GM23248 (cell line): ENCODE measurements around the gene GORASP1. TPM values are rescaled to one million over a fixed set of nuclear protein-coding genes. Genes with fewer than 3 reads are reported as not detected.

Source experiments
- DNase-seq: peaks from one replicate; pipeline ENCODE4 v3.0.0-alpha.2; 2015
- H2AFZ ChIP-seq: fragments of 200-600 bp; sonication (generic); 2 replicates; pipeline ENCODE4 v1.6.1; 2016; ENCODE audit warnings: antibody characterized with exemption
- H3F3A ChIP-seq: fragments of 200-600 bp; sonication (generic); 2 replicates; pipeline ENCODE4 v1.6.1; 2016; ENCODE audit warnings: mild to moderate bottlenecking, antibody characterized with exemption, mixed run types; ENCODE audit not compliant: insufficient read depth
- H3K27ac ChIP-seq: fragments of 200-600 bp; sonication (generic); 2 replicates; pipeline ENCODE4 v1.5.1; 2016; ENCODE audit warnings: mild to moderate bottlenecking
- H3K27me3 ChIP-seq: fragments of 200-600 bp; sonication (generic); replicated peaks from 2 replicates; pipeline ENCODE4 v1.6.1; 2016; ENCODE audit warnings: mild to moderate bottlenecking; ENCODE audit not compliant: insufficient read depth
- H3K36me3 ChIP-seq: fragments of 200-600 bp; sonication (generic); 2 replicates; pipeline ENCODE4 v1.6.1; 2016; ENCODE audit warnings: low read depth, mild to moderate bottlenecking
- H3K4me1 ChIP-seq: fragments of 200-600 bp; sonication (generic); 2 replicates; pipeline ENCODE4 v1.6.1; 2016; ENCODE audit warnings: mild to moderate bottlenecking; ENCODE audit not compliant: insufficient read depth
- H3K4me2 ChIP-seq: fragments of 200-600 bp; sonication (generic); one replicate; pipeline ENCODE4 v1.6.1; 2016; ENCODE audit warnings: mild to moderate bottlenecking; ENCODE audit not compliant: unreplicated experiment
- H3K4me3 ChIP-seq: fragments of 200-600 bp; sonication (generic); 2 replicates; pipeline ENCODE4 v1.5.1; 2016; ENCODE audit warnings: mild to moderate bottlenecking
- H3K79me2 ChIP-seq: fragments of 200-600 bp; sonication (generic); 2 replicates; pipeline ENCODE4 v1.6.1; 2016; ENCODE audit warnings: mild to moderate bottlenecking; ENCODE audit not compliant: insufficient read depth
- H3K9ac ChIP-seq: fragments of 200-600 bp; sonication (generic); 2 replicates; pipeline ENCODE4 v1.6.1; 2016; ENCODE audit warnings: mild to moderate bottlenecking
- H3K9me2 ChIP-seq: fragments of 200-600 bp; sonication (generic); 2 replicates; pipeline ENCODE4 v1.6.1; 2016; ENCODE audit warnings: mixed run types, mild to moderate bottlenecking, moderate library complexity; ENCODE audit not compliant: insufficient read depth
- H3K9me3 ChIP-seq: fragments of 200-600 bp; sonication (generic); one replicate; pipeline ENCODE4 v1.6.1; 2017; ENCODE audit warnings: low read depth
- H4K20me1 ChIP-seq: fragments of 200-600 bp; sonication (generic); 2 replicates; pipeline ENCODE4 v1.6.0; 2016; ENCODE audit not compliant: insufficient read depth
- EZH2 ChIP-seq: fragments of 200-600 bp; sonication (generic); IDR thresholded peaks from 2 replicates; pipeline ENCODE4 v1.6.1; 2018; ENCODE audit warnings: antibody characterized with exemption, mild to moderate bottlenecking; ENCODE audit not compliant: insufficient read depth, poor library complexity, severe bottlenecking
- EZH2phosphoT487 ChIP-seq: fragments of 200-600 bp; sonication (generic); IDR thresholded peaks from 2 replicates; pipeline ENCODE4 v1.6.1; 2018; ENCODE audit warnings: antibody characterized with exemption, moderate library complexity, mild to moderate bottlenecking, low read depth; ENCODE audit not compliant: insufficient read depth
- WGBS, 2 experiments: methylation state at CpG; one replicate each; pipeline ENCODE4 v1.1.6; 2015 to 2017; ENCODE audit warnings: low lambda C conversion rate in 2 of 2, low coverage in 1 of 2; ENCODE audit errors: missing lambda C conversion rate in 2 of 2; 5-methylcytosine and 5-hydroxymethylcytosine counted together
- in situ Hi-C: fragments of 300-500 bp; cut with MboI; formaldehyde crosslinking; loops from 2 replicates; pipeline ENCODE4 v1.15.0; 2020
- polyA plus RNA-seq: library from polyadenylated mRNA; unstranded; fragments of >200 nt; fragmentation: Nextera tagmentation; extraction: Ambion mirVana; gene quantifications from 2 replicates; pipeline ENCODE4 v1.2.1, GENCODE V29; 2016
- total RNA-seq: library from RNA; depleted of rRNA; stranded (reverse); fragments of >200 nt; shearing (Covaris generic); gene quantifications from 2 replicates; pipeline ENCODE4 v1.2.3, GENCODE V29; 2014

The GORASP1 gene
- total and polyA plus RNA-seq, 2 experiments from 2014 or later: 33.1 to 63.8 TPM

DNA sequence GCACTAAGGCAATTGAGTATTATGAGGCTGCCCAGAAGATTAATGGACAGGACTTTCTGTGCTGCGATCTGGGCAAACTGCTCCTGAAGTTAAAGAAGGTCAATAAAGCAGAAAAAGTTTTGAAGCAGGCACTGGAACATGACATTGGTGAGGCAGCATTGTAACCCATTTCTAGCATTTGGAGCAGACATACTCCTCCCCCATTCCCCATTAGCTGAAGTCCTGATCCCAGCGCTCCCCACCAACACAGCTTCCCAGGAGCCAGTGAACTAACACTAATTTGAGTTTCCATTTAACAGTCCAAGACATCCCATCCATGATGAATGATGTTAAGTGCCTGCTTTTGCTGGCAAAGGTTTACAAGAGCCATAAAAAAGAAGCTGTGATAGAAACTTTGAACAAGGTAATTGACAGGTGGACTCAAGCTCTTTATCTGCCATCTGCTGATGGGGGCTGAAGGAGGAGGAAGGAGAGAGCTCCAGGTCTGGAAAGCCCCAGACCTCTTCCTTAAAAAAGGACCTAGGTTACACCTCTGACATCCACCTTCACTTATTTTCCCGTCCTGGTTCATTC is 23.4 kb upstream of the GORASP1 start:
- in situ Hi-C loops: no loop called here
- Histone ChIP-seq H3K27me3 (no peaks in the 10 kb centered on the region), H3K27ac (no peak overlapping the region), H2AFZ (no peak overlapping the region), H3K9me2 (no peaks in the 10 kb centered on the region), H3K9me3 (no peaks in the 10 kb centered on the region), H3F3A (0 out of 2 replicates have a peak, but pooled peaks cover 4% of the 10 kb centered on the region), H4K20me1 (no peaks in the 10 kb centered on the region), H3K79me2 (no peaks in the 10 kb centered on the region), H3K9ac (no peak overlapping the region), H3K4me2 (no peak overlapping the region), H3K4me1 (peaks cover 4% of the 10 kb centered on the region), H3K4me3 (no peak overlapping the region), H3K36me3 (no peaks in the 10 kb centered on the region)
- 90 to 96% methylated on average over 3 of the region's 3 CpGs for WGBS, 2 experiments
- TF ChIP-seq EZH2phosphoT487 (no peak), EZH2 (no peak)
- no peak for DNase-seq

DNA sequence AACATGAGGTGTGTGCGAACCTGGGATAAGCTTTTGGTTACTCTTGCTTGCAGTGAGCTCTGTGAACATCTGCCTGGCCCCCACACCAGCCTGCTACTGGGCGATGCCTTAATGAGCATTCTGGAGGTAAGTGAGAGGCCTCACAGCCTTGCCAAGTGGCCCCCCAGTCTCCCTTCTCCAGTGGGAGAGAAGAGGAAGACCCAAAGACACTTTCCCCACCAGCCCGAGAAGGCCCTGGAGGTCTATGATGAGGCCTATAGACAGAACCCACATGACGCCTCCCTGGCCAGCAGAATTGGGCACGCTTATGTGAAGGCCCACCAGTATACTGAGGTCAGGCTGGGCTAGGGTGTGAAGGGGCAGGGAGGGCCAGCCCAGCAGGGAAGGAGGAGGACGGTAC is 22.6 kb upstream of the GORASP1 start:
- WGBS, 2 experiments: 90 to 91% methylated on average over 6 of the region's 6 CpGs
- Histone ChIP-seq H3K4me3 (no peak overlapping the region), H3K9ac (no peak overlapping the region), H3K9me2 (no peaks in the 10 kb centered on the region), H2AFZ (no peak overlapping the region), H3K4me2 (no peak overlapping the region), H3K27me3 (no peaks in the 10 kb centered on the region), H3K4me1 (peaks cover 8% of the 10 kb centered on the region), H3K27ac (no peak overlapping the region), H4K20me1 (no peaks in the 10 kb centered on the region), H3F3A (0 out of 2 replicates have a peak, but pooled peaks cover 8% of the 10 kb centered on the region), H3K9me3 (no peaks in the 10 kb centered on the region), H3K79me2 (no peaks in the 10 kb centered on the region), H3K36me3 (no peaks in the 10 kb centered on the region)
- DNase-seq: no peak
- in situ Hi-C loops: no loop called here
- TF ChIP-seq EZH2phosphoT487 (no peak), EZH2 (no peak)

DNA sequence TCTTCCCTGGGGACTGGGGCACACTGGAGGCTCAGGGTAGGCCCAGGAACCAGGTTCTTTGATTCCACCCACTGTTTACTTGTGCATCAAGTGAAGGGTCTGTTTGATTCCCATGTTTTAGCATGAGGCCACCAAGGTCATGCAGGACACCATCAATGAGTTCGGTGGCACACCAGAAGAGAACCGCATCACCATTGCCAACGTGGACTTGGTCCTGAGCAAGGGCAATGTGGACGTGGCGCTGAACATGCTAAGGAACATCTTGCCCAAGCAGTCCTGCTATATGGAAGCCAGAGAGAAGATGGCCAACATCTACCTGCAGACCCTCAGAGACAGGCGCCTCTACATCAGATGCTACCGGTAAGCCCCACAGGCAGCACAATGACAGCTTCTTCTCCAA is 21.5 kb upstream of the GORASP1 start:
- 90 to 92% methylated on average over 7 of the region's 7 CpGs for WGBS, 2 experiments
- H3K4me3 ChIP-seq: no peak overlapping the region
- no peak overlapping the region for H2AFZ ChIP-seq

DNA sequence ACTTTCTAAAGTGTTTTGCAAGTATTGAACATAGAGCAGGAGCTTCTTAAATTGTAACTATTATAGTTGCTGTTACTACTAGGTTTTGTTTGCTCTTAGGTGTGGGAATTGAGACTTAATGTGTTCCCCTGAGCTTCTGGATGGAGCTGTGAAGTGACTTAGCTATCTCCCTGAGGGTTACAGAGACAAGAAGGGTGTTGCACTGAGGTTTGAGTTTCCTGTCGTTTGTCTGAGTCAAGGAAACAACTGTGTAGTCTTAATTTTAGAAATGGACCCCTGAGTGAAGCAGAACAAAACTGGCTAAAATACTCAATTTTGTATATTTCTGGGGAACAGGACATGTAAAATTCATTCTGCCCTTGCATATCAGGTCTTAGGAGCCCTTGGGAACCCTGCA is 20.5 kb upstream of the GORASP1 start:
- no peak overlapping the region for H3K4me3 ChIP-seq
- 0 out of 2 replicates have a peak, but pooled peaks cover 8% of the 10 kb centered on the region for H3F3A ChIP-seq
- H3K4me2 ChIP-seq: no peak overlapping the region
- H3K27ac ChIP-seq: no peak overlapping the region
- no peak for DNase-seq
- H4K20me1 ChIP-seq: no peaks in the 10 kb centered on the region
- H3K79me2 ChIP-seq: no peaks in the 10 kb centered on the region
- no peaks in the 10 kb centered on the region for H3K36me3 ChIP-seq
- no peak overlapping the region for H3K9ac ChIP-seq
- TF ChIP-seq EZH2: no peak
- TF ChIP-seq EZH2phosphoT487: no peak
- H3K9me2 ChIP-seq: no peaks in the 10 kb centered on the region
- H3K27me3 ChIP-seq: no peaks in the 10 kb centered on the region
- no peak overlapping the region for H2AFZ ChIP-seq
- WGBS, 2 experiments: 50 to 79% methylated on average over 1 of the region's 1 CpG
- H3K9me3 ChIP-seq: no peaks in the 10 kb centered on the region
- in situ Hi-C loops: loop anchor here (10.0 kb wide), 1 partner anchor 147 kb away; no protein-coding TSS in a partner anchor
- peaks cover 8% of the 10 kb centered on the region for H3K4me1 ChIP-seq

More for the DNA sequence above, 21.5 kb upstream of the GORASP1 start:
- H3K9me2 ChIP-seq: no peaks in the 10 kb centered on the region
- H3K36me3 ChIP-seq: no peaks in the 10 kb centered on the region
- no peaks in the 10 kb centered on the region for H3K27me3 ChIP-seq
- H3K9ac ChIP-seq: no peak overlapping the region
- peaks cover 8% of the 10 kb centered on the region for H3K4me1 ChIP-seq
- H3K79me2 ChIP-seq: no peaks in the 10 kb centered on the region
- no peak overlapping the region for H3K4me2 ChIP-seq
- H3K9me3 ChIP-seq: no peaks in the 10 kb centered on the region
- H4K20me1 ChIP-seq: no peaks in the 10 kb centered on the region
- TF ChIP-seq EZH2phosphoT487 (no peak), EZH2 (no peak)
- no peak overlapping the region for H3K27ac ChIP-seq
- DNase-seq: no peak
- in situ Hi-C loops: loop anchor here (10.0 kb wide), 1 partner anchor 146 kb away; no protein-coding TSS in a partner anchor
- H3F3A ChIP-seq: 0 out of 2 replicates have a peak, but pooled peaks cover 8% of the 10 kb centered on the region
